HCT116 (cell line): Measurements from ENCODE around the gene DNAJC9. TPM values are rescaled to one million over a fixed set of nuclear protein-coding genes. Genes with fewer than 3 reads are reported as not detected.
A peak's percentile ranks its signal among the peaks of the same experiment; 100 is the strongest.

Experiments used
- ATAC-seq: fragments of 200-7000 bp; cut with Tn5 transposase; 2 replicates; pipeline ENCODE4 v1.9.1; 2020; ENCODE audit warnings: mild to moderate bottlenecking, moderate library complexity
- BruUV-seq: library from RNA; stranded (reverse); fragments of 400-500 nt; replicated peaks from 2 replicates; lab custom pipeline; 2021; lab: Mats Ljungman, UMichigan
- CTCF ChIA-PET: fragments of 300-600 bp; sonication (Branson Sonifier 250); formaldehyde crosslinking; loops from one replicate; lab custom pipeline; 2021; ENCODE audit warnings: antibody characterized with exemption; lab: Charles Lee
- POLR2A ChIA-PET: fragments of 300-600, 350-600 bp; sonication (Branson Sonifier 250); formaldehyde crosslinking; loops from one replicate; lab custom pipeline; 2021; ENCODE audit warnings: antibody characterized with exemption; lab: Charles Lee
- RAD21 ChIA-PET, 2 experiments: fragments of 300-600 bp; sonication (Branson Sonifier 250); formaldehyde crosslinking; loops; one replicate each; lab custom pipeline; 2023; ENCODE audit warnings: low total read pairs in 2 of 2; ENCODE audit not compliant: uncharacterized antibody in 2 of 2, unreplicated experiment in 2 of 2, low non-redundant PET in 1 of 2; lab: Charles Lee
- DNase-seq: peaks from one replicate; pipeline ENCODE4 v3.0.0-alpha.2; 2010; ENCODE audit warnings: low read depth, low spot score
- H2AFZ ChIP-seq: fragments of 200-600 bp; shearing (Covaris generic), sonication (generic); 2 replicates; pipeline ENCODE4 v1.6.1; 2017; ENCODE audit warnings: low read depth, mixed run types, mixed read lengths, antibody characterized with exemption, low read length; ENCODE audit not compliant: poor library complexity, severe bottlenecking
- H3K27ac ChIP-seq: 2 replicates; pipeline ENCODE4 v1.5.1; 2012; ENCODE audit warnings: low read depth, low read length
- H3K27me3 ChIP-seq: fragments of 200-600 bp; sonication (generic); 2 replicates; pipeline ENCODE4 v1.6.1; 2016; ENCODE audit warnings: mixed run types, low read length, mixed read lengths; ENCODE audit not compliant: insufficient read depth
- H3K36me3 ChIP-seq, 2 experiments: fragments of 200-500 bp in 1 of 2; fragments of 200-600 bp in 1 of 2; sonication (Bioruptor generic) in 1 of 2; sonication (generic) in 1 of 2; 2 replicates each; pipeline versions ENCODE4 v1.5.1 to v1.6.1; 2014 to 2016; ENCODE audit warnings: low read length in 2 of 2, inconsistent platforms in 1 of 2, mixed read lengths in 1 of 2, mixed run types in 1 of 2; ENCODE audit not compliant: insufficient read depth in 2 of 2, control insufficient read depth in 1 of 2
- H3K4me1 ChIP-seq, 2 experiments: fragments of 200-600 bp in 1 of 2; sonication (generic) in 1 of 2; 2 replicates each; pipeline versions ENCODE4 v1.5.1 to v1.6.1; 2012 to 2017; ENCODE audit warnings: low read length in 2 of 2, inconsistent platforms in 1 of 2, mild to moderate bottlenecking in 1 of 2, mixed read lengths in 1 of 2, mixed run types in 1 of 2, moderate library complexity in 1 of 2; ENCODE audit not compliant: insufficient read depth in 2 of 2, control insufficient read depth in 1 of 2
- H3K4me2 ChIP-seq: fragments of 200-600 bp; sonication (generic); 2 replicates; pipeline ENCODE4 v1.6.1; 2017; ENCODE audit warnings: mixed run types, low read length, mixed read lengths
- H3K4me3 ChIP-seq, 2 experiments: fragments of 200-600 bp in 1 of 2; sonication (generic) in 1 of 2; replicated peaks in 1 of 2; 2 replicates each; pipeline ENCODE4 v1.5.1; 2011 to 2016; ENCODE audit warnings: low read length in 2 of 2, control low read depth in 1 of 2, low read depth in 1 of 2, mild to moderate bottlenecking in 1 of 2, mixed read lengths in 1 of 2, mixed run types in 1 of 2
- H3K79me2 ChIP-seq: fragments of 200-600 bp; sonication (generic); 2 replicates; pipeline ENCODE4 v1.6.1; 2017; ENCODE audit warnings: mild to moderate bottlenecking, mixed run types, low read length, moderate library complexity, mixed read lengths; ENCODE audit not compliant: insufficient read depth
- H3K9ac ChIP-seq: fragments of 200-600 bp; sonication (generic); 2 replicates; pipeline ENCODE4 v1.6.1; 2016; ENCODE audit warnings: low read length, mixed read lengths
- H3K9me2 ChIP-seq: fragments of 200-600 bp; sonication (generic), shearing (Covaris generic); 2 replicates; pipeline ENCODE4 v1.6.1; 2017; ENCODE audit warnings: mixed run types, mild to moderate bottlenecking, moderate library complexity; ENCODE audit not compliant: insufficient read depth
- H3K9me3 ChIP-seq, 2 experiments: fragments of 200-500 bp in 1 of 2; fragments of 200-600 bp in 1 of 2; sonication (Bioruptor generic) in 1 of 2; sonication (generic) in 1 of 2; 2 replicates each; pipeline ENCODE4 v1.6.1; 2014 to 2017; ENCODE audit warnings: low read length in 2 of 2, mixed read lengths in 2 of 2, inconsistent platforms in 1 of 2, low read depth in 1 of 2, mild to moderate bottlenecking in 1 of 2, mixed run types in 1 of 2, moderate library complexity in 1 of 2; ENCODE audit not compliant: control insufficient read depth in 1 of 2, insufficient read depth in 1 of 2
- H4K20me1 ChIP-seq: fragments of 200-600 bp; sonication (generic), shearing (Covaris generic); 2 replicates; pipeline ENCODE4 v1.6.1; 2017; ENCODE audit warnings: mixed run types, mild to moderate bottlenecking, moderate library complexity; ENCODE audit not compliant: insufficient read depth
- ATF3 ChIP-seq: IDR thresholded peaks from 2 replicates; pipeline ENCODE4 v1.6.1; 2012
- CEBPB ChIP-seq: IDR thresholded peaks from 2 replicates; pipeline ENCODE4 v1.6.1; 2012; ENCODE audit warnings: low read depth
- CTCF ChIP-seq, 3 experiments: fragments of 200-600 bp in 1 of 3; sonication (generic) in 1 of 3; IDR thresholded peaks in 2 of 3; conservative IDR thresholded peaks in 1 of 3; 2 replicates each; pipeline ENCODE4 v1.5.1; 2012 to 2017; ENCODE audit warnings: low read depth in 2 of 3, low read length in 2 of 3, antibody characterized with exemption in 1 of 3, borderline replicate concordance in 1 of 3, control low read depth in 1 of 3, mild to moderate bottlenecking in 1 of 3, mixed read lengths in 1 of 3, mixed run types in 1 of 3, moderate library complexity in 1 of 3; ENCODE audit not compliant: insufficient read depth in 1 of 3
- ELF1 ChIP-seq: IDR thresholded peaks from 2 replicates; pipeline ENCODE4 v1.6.1; 2012; ENCODE audit warnings: low read depth, borderline replicate concordance
- EZH2 ChIP-seq: fragments of 200-600 bp; sonication (generic); IDR thresholded peaks from 2 replicates; pipeline ENCODE4 v1.6.1; 2017; ENCODE audit warnings: antibody characterized with exemption, mixed run types
- MAX ChIP-seq: IDR thresholded peaks from 2 replicates; pipeline ENCODE4 v1.6.1; 2012
- POLR2A ChIP-seq: IDR thresholded peaks from 2 replicates; pipeline ENCODE4 v1.7.0; 2011; ENCODE audit warnings: borderline replicate concordance; ENCODE audit not compliant: insufficient read depth, insufficient read length; ENCODE audit errors: extremely low read depth
- RAD21 ChIP-seq: IDR thresholded peaks from 2 replicates; pipeline ENCODE4 v1.6.1; 2012; ENCODE audit warnings: low read depth, mild to moderate bottlenecking
- SRF ChIP-seq: IDR thresholded peaks from 2 replicates; pipeline ENCODE4 v1.6.1; 2012; ENCODE audit warnings: low read depth
- intact Hi-C: fragments of 100-400 bp; cut with micrococcal nuclease; formaldehyde crosslinking; loops from 2 replicates; pipeline ENCODE4 v1.10.0; 2022
- total RNA-seq: library from RNA; stranded (reverse); gene quantifications from one replicate; pipeline ENCODE4 v1.2.1, GENCODE V29; 2021; ENCODE audit not compliant: unreplicated experiment

The DNAJC9 gene
- total RNA-seq, 1 experiment from 2014 or later, result 40.3 TPM

- Histone ChIP-seq H3K4me2 (no peak overlapping the region), H3K4me3 (no peak overlapping the region)
- CTCF ChIA-PET, result interaction anchor here (1.0 kb wide), 1 partner anchor 13 kb away, joined by 3 read pairs; the partner anchor contains the start of gene DNAJC9
- RAD21 ChIA-PET, result no interaction called here
- no peak for TF ChIP-seq CEBPB
- no peak for TF ChIP-seq ELF1
- no peak for TF ChIP-seq CTCF (IDR thresholded peaks at IDR 0.05 in 2 of 3, conservative IDR thresholded peaks at IDR 0.05 in 1 of 3; ENCODE audit: borderline replicate concordance in 1 of 3, insufficient read depth in 1 of 3, low read depth in 2 of 3, low read length in 2 of 3)
- TF ChIP-seq ATF3, result no peak
- no peak for TF ChIP-seq SRF
- TF ChIP-seq EZH2, result no peak
- TF ChIP-seq, all 23 proteins: peak for 0
- DNase-seq (no peak), ATAC-seq (no peak)
- no peak overlapping the region for H2AFZ ChIP-seq
- no peak overlapping the region for H3K27ac ChIP-seq
- H3K9ac ChIP-seq, result no peak overlapping the region
- H3K4me1 ChIP-seq, result no peaks in the 10 kb centered on the region
- no peaks in the 10 kb centered on the region for H3K79me2 ChIP-seq
- no TSS peak for BruUV-seq
- no peaks in the 10 kb centered on the region for H3K9me3 ChIP-seq
- POLR2A ChIA-PET, result interaction anchor here (3.7 kb wide), 1 partner anchor 13 kb away, joined by 12 read pairs; the partner anchor contains the start of gene DNAJC9
- H3K9me2 ChIP-seq, result no peaks in the 10 kb centered on the region
- peaks cover 3 to 21% of the 10 kb centered on the region in 2 experiments; a peak in 2 of 4 replicates for H3K36me3 ChIP-seq
- H3K27me3 ChIP-seq, result no peaks in the 10 kb centered on the region
- intact Hi-C loops, result no loop called here
- no peaks in the 10 kb centered on the region; the same call in 1 of the 2 replicates for H4K20me1 ChIP-seq
These were observed 13.2 kb downstream of the DNAJC9 start for GRCh38 chr10:73233883-73234282.

GRCh38 chr10:73232887-73233286 is 14.2 kb downstream of the DNAJC9 start:
- CTCF ChIA-PET, result interaction anchor here (0.9 kb wide), 1 partner anchor 8 kb away, joined by 3 read pairs; no protein-coding TSS in a partner anchor
- POLR2A ChIA-PET, result interaction anchor here (3.7 kb wide), 1 partner anchor 14 kb away, joined by 12 read pairs; the partner anchor contains the start of gene DNAJC9

More at GRCh38 chr10:73232887-73233286, 14.2 kb downstream of the DNAJC9 start:
- no peak overlapping the region for H3K9ac ChIP-seq
- peak in 2 of 3 experiments; percentile 39 to 56; a peak in 4 of 6 replicates for TF ChIP-seq CTCF (IDR thresholded peaks at IDR 0.05 in 2 of 3, conservative IDR thresholded peaks at IDR 0.05 in 1 of 3; ENCODE audit: borderline replicate concordance in 1 of 3, insufficient read depth in 1 of 3, low read depth in 2 of 3, low read length in 2 of 3)
- no peak for TF ChIP-seq MAX
- 0 out of 2 replicates have a peak, but pooled peaks have one; percentile 37 for TF ChIP-seq RAD21
- TF ChIP-seq POLR2A, result no peak
- TF ChIP-seq, all 23 proteins: peak for 2
- Histone ChIP-seq H3K36me3 (peaks cover 2 to 14% of the 10 kb centered on the region in 2 experiments; a peak in 2 of 4 replicates), H3K4me1 (no peaks in the 10 kb centered on the region), H3K9me3 (no peaks in the 10 kb centered on the region), H3K4me2 (no peak overlapping the region), H4K20me1 (no peaks in the 10 kb centered on the region; the same call in 1 of the 2 replicates), H2AFZ (no peak overlapping the region), H3K27ac (no peak overlapping the region), H3K9me2 (no peaks in the 10 kb centered on the region), H3K27me3 (no peaks in the 10 kb centered on the region), H3K4me3 (no peak overlapping the region), H3K79me2 (no peaks in the 10 kb centered on the region)
- intact Hi-C loops, result no loop called here
- peak; percentile 72 for ATAC-seq
- DNase-seq, result no peak
- no TSS peak for BruUV-seq
- RAD21 ChIA-PET, result no interaction called here
